ENCODE results near the gene TMEM135. TPM values are rescaled to one million over a fixed set of nuclear protein-coding genes. Genes with fewer than 3 reads are reported as not detected.
"Not testable (repeated sequence)": the region's sequence is repeated elsewhere in the genome, so short reads cannot be mapped to it uniquely, and the experiment has no call there.

TMEM135 gene
- total RNA-seq, 4 donors from 2014 or later, result 7.9 to 38.7 (median 18.9) TPM

GRCh38 chr11:87156970-87157369, 119.2 kb downstream of the TMEM135 start:
- no peaks in the 10 kb centered on the region for H3K27me3 ChIP-seq
- no peak overlapping the region for H3K27ac ChIP-seq
- in situ Hi-C loops (cut with MboI; ENCODE audit: low sequenced_read_pairs in 4 of 4), result no loop called here
- DNase-seq (no peak), ATAC-seq (no peak)
- H3K4me1 ChIP-seq, result peaks cover 0 to 10% of the 10 kb centered on the region in 2 donors
- no peak overlapping the region for H3K4me3 ChIP-seq
- no peaks in the 10 kb centered on the region for H3K36me3 ChIP-seq
- intact Hi-C loops (cut with DNase I; ENCODE audit: low total_unique reads), result loop anchor here (1.0 kb wide), 1 partner anchor 14 kb away; no protein-coding TSS in a partner anchor
- no peak for TF ChIP-seq CTCF (IDR thresholded peaks at IDR 0.05 in 4 of 5, conservative IDR thresholded peaks at IDR 0.05 in 1 of 5)
- TF ChIP-seq POLR2A (IDR thresholded peaks at IDR 0.05), result no peak
- no peaks in the 10 kb centered on the region for H3K9me3 ChIP-seq

- H3K27me3 ChIP-seq; H3K9me3 ChIP-seq; H3K27ac ChIP-seq; intact Hi-C loops (cut with DNase I; ENCODE audit: low total_unique reads); H3K36me3 ChIP-seq; DNase-seq; in situ Hi-C loops (cut with MboI; ENCODE audit: low sequenced_read_pairs in 4 of 4); H3K4me3 ChIP-seq; ATAC-seq: not testable (repeated sequence)
- H3K4me1 ChIP-seq, result peaks cover 11% of the 10 kb centered on the region in 2 donors
Observed at GRCh38 chr11:87169076-87169475, 131.3 kb downstream of the TMEM135 start.

- H3K9me3 ChIP-seq, result no peaks in the 10 kb centered on the region
- intact Hi-C loops (cut with DNase I; ENCODE audit: low total_unique reads), result no loop called here
- peaks cover 18% of the 10 kb centered on the region in 2 donors for H3K4me1 ChIP-seq
- no peaks in the 10 kb centered on the region for H3K27me3 ChIP-seq
- in situ Hi-C loops (cut with MboI; ENCODE audit: low sequenced_read_pairs in 4 of 4), result no loop called here
- ATAC-seq (peak; percentile 56 to 66), DNase-seq (no peak)
- peak overlapping the region in 1 of 4 donors; percentile 42 for H3K27ac ChIP-seq
- no peaks in the 10 kb centered on the region for H3K36me3 ChIP-seq
- no peak overlapping the region for H3K4me3 ChIP-seq
- TF ChIP-seq POLR2A (IDR thresholded peaks at IDR 0.05), result no peak
Observed at GRCh38 chr11:87173185-87174039, 135.7 kb downstream of the TMEM135 start.

- H3K4me1 ChIP-seq, result peaks cover 18% of the 10 kb centered on the region in 2 donors
- ATAC-seq (no peak), DNase-seq (no peak)
- H3K27me3 ChIP-seq, result no peaks in the 10 kb centered on the region
- no peaks in the 10 kb centered on the region for H3K9me3 ChIP-seq
- TF ChIP-seq POLR2A (IDR thresholded peaks at IDR 0.05), result no peak
- TF ChIP-seq CTCF (IDR thresholded peaks at IDR 0.05 in 4 of 5, conservative IDR thresholded peaks at IDR 0.05 in 1 of 5), result no peak
- no peak overlapping the region for H3K4me3 ChIP-seq
- no peaks in the 10 kb centered on the region for H3K36me3 ChIP-seq
- intact Hi-C loops (cut with DNase I; ENCODE audit: low total_unique reads), result no loop called here
- in situ Hi-C loops (cut with MboI; ENCODE audit: low sequenced_read_pairs in 4 of 4), result no loop called here
- H3K27ac ChIP-seq, result no peak overlapping the region
Observed at GRCh38 chr11:87174870-87175269, 137.1 kb downstream of the TMEM135 start.

- H3K27me3 ChIP-seq, result no peaks in the 10 kb centered on the region
- in situ Hi-C loops (cut with MboI; ENCODE audit: low sequenced_read_pairs in 4 of 4), result no loop called here
- no peaks in the 10 kb centered on the region for H3K36me3 ChIP-seq
- TF ChIP-seq CTCF (IDR thresholded peaks at IDR 0.05 in 4 of 5, conservative IDR thresholded peaks at IDR 0.05 in 1 of 5) (no peak), POLR2A (IDR thresholded peaks at IDR 0.05) (no peak)
- H3K9me3 ChIP-seq, result no peaks in the 10 kb centered on the region
- intact Hi-C loops (cut with DNase I; ENCODE audit: low total_unique reads), result no loop called here
- ATAC-seq (no peak), DNase-seq (no peak)
- H3K4me1 ChIP-seq, result peaks cover 18 to 22% of the 10 kb centered on the region in 2 donors
- no peak overlapping the region for H3K4me3 ChIP-seq
- no peak overlapping the region for H3K27ac ChIP-seq
Observed at GRCh38 chr11:87176044-87176443, 138.3 kb downstream of the TMEM135 start.

All from gastrocnemius medialis (tissue), 4 donors.